Activated T-cell treated with anti-CD3 and anti-CD28 coated beads for 4 hours (primary cell): ENCODE data around the gene ANKRD13D.

Experiments
- DNase-seq: peaks from one replicate; pipeline ENCODE4 v3.0.0-alpha.2; 2020

Gene ANKRD13D

GRCh38 chr11:67287355-67288197 is 1.5 kb upstream of the ANKRD13D start:
- no peak for DNase-seq

GRCh38 chr11:67288198-67288451 is 978 bp upstream of the ANKRD13D start:
- DNase-seq = no peak

GRCh38 chr11:67288452-67289225 is 464 bp upstream of the ANKRD13D start:
- peak; percentile 74 for DNase-seq

GRCh38 chr11:67289651-67290479 is 762 bp downstream of the ANKRD13D start:
- no peak for DNase-seq

GRCh38 chr11:67290801-67291200 is 1.7 kb downstream of the ANKRD13D start:
- DNase-seq = no peak

GRCh38 chr11:67291481-67292381 is 2.6 kb downstream of the ANKRD13D start:
- DNase-seq = no peak

GRCh38 chr11:67292671-67293070 is 3.6 kb downstream of the ANKRD13D start:
- DNase-seq = no peak

GRCh38 chr11:67293090-67293489 is 4.0 kb downstream of the ANKRD13D start:
- no peak for DNase-seq

- no peak for DNase-seq
Measured at GRCh38 chr11:67295846-67296245, 6.7 kb downstream of the ANKRD13D start.

GRCh38 chr11:67298786-67299185 is 9.7 kb downstream of the ANKRD13D start:
- DNase-seq = no peak

- no peak for DNase-seq
Measured at GRCh38 chr11:67299471-67300191, 10.5 kb downstream of the ANKRD13D start.

GRCh38 chr11:67300256-67300755 is 11.2 kb downstream of the ANKRD13D start:
- DNase-seq = no peak

- DNase-seq = no peak
Measured at GRCh38 chr11:67300756-67301312, 11.7 kb downstream of the ANKRD13D start.

GRCh38 chr11:67301313-67301921 is 12.3 kb downstream of the ANKRD13D start:
- no peak for DNase-seq

GRCh38 chr11:67301951-67302516 is 12.9 kb downstream of the ANKRD13D start:
- DNase-seq = no peak

- DNase-seq = no peak
Measured at GRCh38 chr11:67302571-67303131, 13.5 kb downstream of the ANKRD13D start.

- no peak for DNase-seq
Measured at GRCh38 chr11:67303132-67303834, 14.2 kb downstream of the ANKRD13D start, which contains the start of gene SSH3. SSH3 (plus strand) TSS chr11:67303530; CDS start chr11:67303626, 96 bp downstream.

- no peak for DNase-seq
Measured at GRCh38 chr11:67303835-67304411, 14.8 kb downstream of the ANKRD13D start.
